UCSD-AML1 (cell line): ENCODE results near the gene IGSF21.

Source experiments
- DNase-seq: peaks from one replicate; lab custom pipeline; 2025; ENCODE audit not compliant: unreplicated experiment; lab: John Stamatoyannopoulos, UW

IGSF21 gene

GRCh38 chr1:18256282-18257235, 149.0 kb downstream of the IGSF21 start:
- DNase-seq = peak; percentile 48

GRCh38 chr1:18257778-18258177, 150.2 kb downstream of the IGSF21 start:
- no peak for DNase-seq

- no peak for DNase-seq
Measured at GRCh38 chr1:18261891-18262290, 154.3 kb downstream of the IGSF21 start.

GRCh38 chr1:18262726-18263125, 155.1 kb downstream of the IGSF21 start:
- no peak for DNase-seq

GRCh38 chr1:18263547-18264120, 156.0 kb downstream of the IGSF21 start:
- no peak for DNase-seq

- no peak for DNase-seq
Measured at GRCh38 chr1:18264450-18265039, 156.9 kb downstream of the IGSF21 start.

GRCh38 chr1:18265641-18266040, 158.0 kb downstream of the IGSF21 start:
- no peak for DNase-seq

GRCh38 chr1:18266391-18266790, 158.8 kb downstream of the IGSF21 start:
- DNase-seq = no peak

GRCh38 chr1:18271336-18271735, 163.7 kb downstream of the IGSF21 start:
- no peak for DNase-seq

GRCh38 chr1:18278946-18279345, 171.3 kb downstream of the IGSF21 start:
- DNase-seq = no peak

- DNase-seq = no peak
Measured at GRCh38 chr1:18279351-18280074, 171.9 kb downstream of the IGSF21 start.

- DNase-seq = no peak
Measured at GRCh38 chr1:18280956-18281355, 173.4 kb downstream of the IGSF21 start.

GRCh38 chr1:18282851-18283600, 175.4 kb downstream of the IGSF21 start:
- DNase-seq = no peak

GRCh38 chr1:18283601-18284385, 176.2 kb downstream of the IGSF21 start:
- DNase-seq = no peak

- no peak for DNase-seq
Measured at GRCh38 chr1:18284805-18285537, 177.4 kb downstream of the IGSF21 start.

- no peak for DNase-seq
Measured at GRCh38 chr1:18285538-18285924, 177.9 kb downstream of the IGSF21 start.

- no peak for DNase-seq
Measured at GRCh38 chr1:18288722-18289121, 181.1 kb downstream of the IGSF21 start.

- DNase-seq = no peak
Measured at GRCh38 chr1:18289597-18289996, 182.0 kb downstream of the IGSF21 start.

GRCh38 chr1:18290740-18291412, 183.3 kb downstream of the IGSF21 start:
- DNase-seq = no peak
